Measurements from ENCODE around the gene KANK2.
A peak's percentile ranks its signal among the peaks of the same experiment; 100 is the strongest.
"Not testable (repeated sequence)": the region's sequence is repeated elsewhere in the genome, so short reads cannot be mapped to it uniquely, and the experiment has no call there.

Gene KANK2

DNA sequence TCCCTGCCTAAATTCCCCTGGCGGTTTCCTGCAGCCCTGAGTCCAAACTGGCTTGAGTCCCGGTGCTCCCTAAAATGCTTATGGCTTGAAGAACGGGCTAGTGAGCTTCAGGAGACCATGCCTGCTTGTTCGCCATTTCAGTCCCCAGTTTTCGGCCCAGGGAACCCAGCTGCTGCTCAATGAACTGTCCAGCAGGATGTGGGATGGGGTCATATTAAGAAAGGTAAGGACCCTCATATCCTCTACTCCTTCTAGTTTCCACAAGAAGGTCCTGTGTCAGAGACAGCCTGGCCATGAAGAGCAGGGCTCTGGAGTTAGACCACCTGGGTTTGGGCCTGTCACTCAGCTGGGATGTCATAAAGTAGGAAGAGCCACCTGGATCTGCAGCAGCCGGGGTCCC is 24.8 kb downstream of the KANK2 start:
- DNase-seq (ENCODE audit: low read depth in 2 of 2): no peak

DNA sequence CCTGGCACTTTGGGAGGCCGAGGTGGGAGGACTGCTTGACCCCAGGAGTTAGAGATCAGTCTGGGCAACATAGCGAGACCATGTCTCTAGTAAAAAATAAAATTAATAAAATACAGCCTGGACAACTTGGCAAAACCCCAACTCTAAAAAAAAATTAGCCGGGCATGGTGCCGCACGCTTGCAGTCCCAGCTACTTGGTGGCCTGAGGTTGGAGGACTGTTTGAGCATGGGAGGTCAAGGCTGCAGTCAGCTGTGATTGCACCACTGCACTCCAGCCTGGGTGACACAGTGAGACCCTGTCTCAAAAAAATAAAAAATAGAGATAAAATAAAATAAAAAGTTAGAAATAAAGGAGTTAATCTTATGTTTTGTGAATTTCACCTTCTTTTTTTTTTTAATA is 26.2 kb downstream of the KANK2 start:
- no peak for DNase-seq (ENCODE audit: low read depth in 2 of 2)

GRCh38 chr19:11169896-11170678 is 27.3 kb downstream of the KANK2 start:
- DNase-seq (ENCODE audit: low read depth in 2 of 2): no peak

GRCh38 chr19:11168568-11168967 is 28.8 kb downstream of the KANK2 start:
- no peak for DNase-seq (ENCODE audit: low read depth in 2 of 2)

GRCh38 chr19:11166281-11167142 is 30.8 kb downstream of the KANK2 start:
- DNase-seq (ENCODE audit: low read depth in 2 of 2): no peak

DNA sequence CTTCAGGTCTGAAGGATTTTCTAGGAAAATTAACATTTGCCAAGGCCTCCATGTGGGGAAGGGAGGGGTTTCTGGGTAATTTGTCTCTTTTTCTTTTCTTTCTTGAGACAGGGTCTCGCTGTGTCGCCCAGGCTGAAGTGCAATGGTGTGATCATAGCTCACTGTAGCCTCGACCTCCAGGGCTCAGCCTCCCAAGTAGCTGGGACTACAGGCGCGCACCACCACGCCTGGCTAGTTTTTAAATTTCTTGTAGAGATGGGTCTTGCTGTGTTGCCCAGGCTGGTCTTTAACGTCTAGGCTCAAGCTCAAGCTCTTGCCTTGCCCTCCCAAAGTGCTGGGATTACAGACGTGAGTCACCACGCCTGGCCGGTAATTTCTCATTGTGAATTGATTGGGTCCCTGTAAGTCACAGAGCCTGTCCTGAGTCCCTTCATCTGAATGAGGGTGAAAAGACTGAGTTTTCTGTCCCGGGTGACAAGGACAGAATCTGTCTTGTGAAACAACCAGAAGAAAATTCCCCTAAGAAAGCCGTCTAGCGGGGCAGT is 31.8 kb downstream of the KANK2 start:
- DNase-seq (ENCODE audit: low read depth in 2 of 2): no peak

GRCh38 chr19:11164879-11165406 is 32.4 kb downstream of the KANK2 start:
- DNase-seq (ENCODE audit: low read depth in 2 of 2): no peak

- DNase-seq (ENCODE audit: low read depth in 2 of 2): no peak
Observed at GRCh38 chr19:11164296-11164695, 33.0 kb downstream of the KANK2 start.

- not testable (repeated sequence) for DNase-seq (ENCODE audit: low read depth in 2 of 2)
Observed at GRCh38 chr19:11160440-11160768, 36.9 kb downstream of the KANK2 start.

DNA sequence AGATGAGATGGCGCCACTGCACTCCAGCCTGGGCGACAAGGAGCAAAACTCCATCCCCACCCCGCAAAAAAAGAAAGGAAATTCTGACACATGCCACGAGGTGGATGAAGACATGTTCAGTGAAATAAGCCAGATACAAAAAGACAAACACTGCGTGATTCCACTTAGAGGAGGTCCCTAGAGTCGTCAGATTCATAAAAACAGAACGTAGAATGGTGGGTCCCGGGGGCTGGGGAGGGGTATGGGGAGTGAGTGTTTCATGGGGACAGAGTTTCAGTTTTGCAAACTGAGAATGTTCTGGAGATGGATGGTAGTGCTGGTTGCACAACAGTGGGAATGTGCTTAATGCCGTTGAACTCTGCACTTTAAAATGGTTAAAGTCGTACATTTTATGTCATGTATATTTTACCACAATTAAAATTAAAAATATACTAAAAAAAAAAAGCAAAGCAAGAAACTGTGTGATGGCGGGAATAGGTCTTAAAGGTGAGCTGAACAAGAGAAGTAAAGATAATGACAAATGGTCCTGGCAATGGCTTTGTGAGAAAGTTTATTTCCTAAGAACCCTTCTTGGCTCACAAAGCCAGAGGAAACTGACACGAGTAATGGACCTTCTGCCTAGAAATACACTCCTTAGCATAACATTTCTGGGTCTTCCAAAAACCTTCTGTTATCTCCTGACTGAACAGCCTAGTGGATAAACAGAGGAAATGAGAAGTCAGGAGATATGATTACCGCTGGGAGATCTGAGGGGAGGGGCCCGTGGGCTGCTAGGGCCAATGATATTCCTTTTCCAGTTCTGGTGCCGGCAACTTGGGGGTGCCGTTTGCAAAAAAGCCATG is 37.5 kb downstream of the KANK2 start:
- no peak for DNase-seq (ENCODE audit: low read depth in 2 of 2)

DNA sequence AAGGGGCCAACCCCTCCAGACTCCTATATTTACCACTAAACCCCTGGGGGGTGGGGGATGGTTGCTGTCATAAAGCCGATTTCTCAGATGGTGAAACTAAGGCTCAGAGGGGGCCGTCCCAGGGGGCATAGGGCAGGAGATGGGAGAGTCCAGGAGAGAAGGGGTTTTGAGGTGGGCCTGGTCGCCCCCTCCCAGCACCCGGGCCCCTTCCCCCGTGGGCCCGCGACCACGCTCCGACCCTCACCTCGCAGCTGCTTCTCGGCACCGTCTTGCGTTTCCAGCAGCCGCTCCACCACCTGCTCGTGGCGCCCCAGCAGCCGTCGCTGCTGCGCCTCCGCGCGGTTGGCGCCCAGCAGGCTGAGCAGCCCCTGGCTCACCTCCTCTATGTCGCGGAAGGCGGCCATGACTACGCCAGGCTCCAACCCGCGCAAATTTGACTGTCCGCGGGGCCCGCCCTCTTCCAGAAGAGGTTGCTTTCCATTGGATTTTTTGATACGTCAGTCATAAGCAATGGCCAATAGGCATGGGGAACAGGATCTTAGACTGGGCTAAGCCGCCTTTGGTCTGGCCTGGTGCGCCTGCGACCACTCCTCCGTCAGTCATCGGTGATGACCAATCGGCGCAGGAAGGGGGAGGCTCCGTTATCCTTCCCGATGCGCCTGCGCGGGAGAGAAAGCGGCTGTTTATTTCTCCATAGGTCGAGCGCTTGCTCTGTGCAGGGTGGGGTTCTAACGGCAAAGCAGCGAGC is 41.8 kb downstream of the KANK2 start, which contains the start of gene SPC24:
Gene SPC24, minus strand, starts transcription at position 410 of the 748 bp plus-strand sequence. Its CDS starts 6 bp downstream, at position 404.
- peak; percentile 83 to 88 for DNase-seq (ENCODE audit: low read depth in 2 of 2)

GRCh38 chr19:11154683-11155047 is 42.7 kb downstream of the KANK2 start:
- no peak for DNase-seq (ENCODE audit: low read depth in 2 of 2)

- DNase-seq (ENCODE audit: low read depth in 2 of 2): no peak
Observed at GRCh38 chr19:11152318-11153062, 44.9 kb downstream of the KANK2 start.

DNA sequence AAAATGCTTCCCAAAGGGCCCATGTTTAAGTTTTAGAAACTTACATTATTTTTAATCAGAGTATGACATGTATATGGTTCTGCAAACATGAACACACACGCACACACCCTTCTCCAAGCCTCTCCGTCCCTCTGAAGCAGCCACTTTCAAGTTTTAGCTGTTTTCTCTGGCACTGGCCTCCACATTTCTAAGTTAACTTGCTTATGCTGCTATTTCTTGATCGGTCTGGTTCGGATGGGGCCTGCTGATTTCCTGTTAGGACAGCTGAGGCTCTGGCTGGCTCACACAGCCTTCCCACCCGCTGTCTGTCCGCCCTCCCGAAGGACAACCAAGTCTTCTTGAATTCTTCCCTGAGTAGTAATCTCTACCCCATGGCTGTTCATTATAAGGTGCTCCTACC is 46.2 kb downstream of the KANK2 start:
- DNase-seq (ENCODE audit: low read depth in 2 of 2): no peak

DNA sequence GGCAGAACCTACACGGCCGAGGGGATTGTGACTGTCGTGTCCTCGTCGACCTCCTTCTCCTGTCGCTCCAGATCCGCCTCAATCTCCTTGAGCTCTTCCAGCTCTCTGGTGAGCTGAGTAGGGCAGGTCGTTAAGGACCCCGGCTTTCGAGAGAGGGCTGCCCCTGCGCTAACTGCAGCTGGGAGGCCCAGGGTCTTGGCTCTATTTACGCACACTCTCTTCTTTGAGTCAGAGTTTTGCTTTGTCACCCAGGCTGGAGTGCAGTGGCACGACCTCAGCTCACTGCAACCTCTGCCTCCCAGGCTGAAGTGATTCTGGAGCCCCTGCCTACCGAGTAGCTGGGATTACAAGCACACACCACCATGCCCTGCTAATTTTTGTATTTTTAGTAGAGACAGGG is 49.3 kb downstream of the KANK2 start:
- no peak for DNase-seq (ENCODE audit: low read depth in 2 of 2)

DNA sequence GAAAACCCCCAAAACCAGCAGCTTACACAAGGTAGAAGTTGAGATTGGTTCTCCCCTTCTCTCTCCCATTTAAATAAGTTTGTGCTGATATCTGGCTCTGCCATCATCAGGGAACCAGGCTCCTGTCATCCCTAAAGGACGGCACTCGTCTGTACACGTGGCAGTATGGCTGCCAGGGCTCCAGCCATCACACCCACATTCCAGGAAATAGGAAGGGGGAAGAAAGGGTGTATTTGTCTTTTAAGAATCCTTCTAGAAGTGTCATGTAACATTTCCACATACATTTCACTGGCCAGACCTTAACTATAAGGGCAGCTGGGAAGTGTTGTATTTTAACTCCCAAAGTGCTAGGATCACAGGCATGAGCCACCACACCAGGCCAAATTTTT is 51.8 kb downstream of the KANK2 start:
- no peak for DNase-seq (ENCODE audit: low read depth in 2 of 2)

DNA sequence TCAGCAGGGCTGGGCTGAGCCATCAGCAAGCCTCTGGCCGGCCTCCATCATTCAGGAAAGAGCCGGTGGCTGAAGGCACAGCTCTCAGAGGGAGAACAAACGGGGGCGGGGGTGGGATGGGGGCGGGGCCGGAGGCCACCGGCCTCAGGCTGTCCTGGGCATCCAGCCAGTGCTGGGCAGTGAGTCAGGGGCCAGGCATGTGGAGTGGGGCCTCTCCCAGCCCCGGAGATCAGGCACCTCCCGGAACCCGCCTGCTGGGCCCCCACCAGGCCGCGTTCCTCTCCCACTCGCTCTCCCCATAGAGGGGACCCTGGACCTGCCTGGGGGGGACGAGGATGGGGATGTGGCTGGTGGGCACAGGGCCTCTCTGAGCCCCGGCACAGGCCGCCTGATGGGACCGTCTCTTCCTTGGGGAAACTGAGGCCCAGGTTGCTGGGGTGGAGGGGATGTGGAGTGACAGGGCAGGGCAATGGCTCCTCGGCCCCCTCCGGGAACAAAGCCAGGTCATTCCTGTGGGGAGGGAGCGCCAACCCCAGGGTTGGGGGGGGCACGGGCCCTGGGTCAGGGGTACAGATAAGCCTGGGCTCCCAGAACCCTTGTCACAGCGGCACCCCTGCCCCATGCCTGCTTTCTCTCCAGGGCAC is 54.7 kb downstream of the KANK2 start:
- no peak for DNase-seq (ENCODE audit: low read depth in 2 of 2)

- no peak for DNase-seq (ENCODE audit: low read depth in 2 of 2)
Observed at GRCh38 chr19:11141937-11142527, 55.3 kb downstream of the KANK2 start.

GRCh38 chr19:11140896-11141295 is 56.4 kb downstream of the KANK2 start:
- no peak for DNase-seq (ENCODE audit: low read depth in 2 of 2)
